ENCODE data around the gene HRH1.
"Not testable (repeated sequence)": the region's sequence is repeated elsewhere in the genome, so short reads cannot be mapped to it uniquely, and the experiment has no call there.

HRH1 gene

GRCh38 chr3:11164607-11165006, 10.3 kb downstream of the HRH1 start:
- no peaks in the 10 kb centered on the region for H3K4me1 ChIP-seq (ENCODE audit: low read depth, poor library complexity, severe bottlenecking)
- no peaks in the 10 kb centered on the region for H4K20me1 ChIP-seq (ENCODE audit: insufficient read depth)
- TF ChIP-seq CTCF (conservative IDR thresholded peaks at IDR 0.05; ENCODE audit: low read depth, low read length) = no peak
- no peak overlapping the region for H3K9ac ChIP-seq
- H3K27ac ChIP-seq = no peak overlapping the region
- H3K79me2 ChIP-seq (ENCODE audit: insufficient read depth, low read depth) = no peaks in the 10 kb centered on the region
- no peaks in the 10 kb centered on the region for H3K36me3 ChIP-seq (ENCODE audit: insufficient read depth)
- H3K4me2 ChIP-seq = no peak overlapping the region
- no peak overlapping the region for H3K4me3 ChIP-seq (IDR thresholded peaks at IDR 0.05; ENCODE audit: insufficient read depth, low read depth, low read length)
- H2AFZ ChIP-seq (ENCODE audit: low read depth) = no peak overlapping the region
- no peaks in the 10 kb centered on the region for H3K27me3 ChIP-seq (ENCODE audit: insufficient read depth, low read depth)

GRCh38 chr3:11165476-11165875, 11.2 kb downstream of the HRH1 start:
- Histone ChIP-seq H3K9ac (no peak overlapping the region), H3K36me3 (ENCODE audit: insufficient read depth) (no peaks in the 10 kb centered on the region), H3K4me2 (no peak overlapping the region), H4K20me1 (ENCODE audit: insufficient read depth) (no peaks in the 10 kb centered on the region), H3K79me2 (ENCODE audit: insufficient read depth, low read depth) (no peaks in the 10 kb centered on the region), H3K27me3 (ENCODE audit: insufficient read depth, low read depth) (no peaks in the 10 kb centered on the region), H3K4me1 (ENCODE audit: low read depth, poor library complexity, severe bottlenecking) (no peaks in the 10 kb centered on the region), H3K27ac (no peak overlapping the region), H2AFZ (ENCODE audit: low read depth) (no peak overlapping the region), H3K4me3 (IDR thresholded peaks at IDR 0.05; ENCODE audit: insufficient read depth, low read depth, low read length) (no peak overlapping the region)
- TF ChIP-seq CTCF (conservative IDR thresholded peaks at IDR 0.05; ENCODE audit: low read depth, low read length) = no peak

DNA sequence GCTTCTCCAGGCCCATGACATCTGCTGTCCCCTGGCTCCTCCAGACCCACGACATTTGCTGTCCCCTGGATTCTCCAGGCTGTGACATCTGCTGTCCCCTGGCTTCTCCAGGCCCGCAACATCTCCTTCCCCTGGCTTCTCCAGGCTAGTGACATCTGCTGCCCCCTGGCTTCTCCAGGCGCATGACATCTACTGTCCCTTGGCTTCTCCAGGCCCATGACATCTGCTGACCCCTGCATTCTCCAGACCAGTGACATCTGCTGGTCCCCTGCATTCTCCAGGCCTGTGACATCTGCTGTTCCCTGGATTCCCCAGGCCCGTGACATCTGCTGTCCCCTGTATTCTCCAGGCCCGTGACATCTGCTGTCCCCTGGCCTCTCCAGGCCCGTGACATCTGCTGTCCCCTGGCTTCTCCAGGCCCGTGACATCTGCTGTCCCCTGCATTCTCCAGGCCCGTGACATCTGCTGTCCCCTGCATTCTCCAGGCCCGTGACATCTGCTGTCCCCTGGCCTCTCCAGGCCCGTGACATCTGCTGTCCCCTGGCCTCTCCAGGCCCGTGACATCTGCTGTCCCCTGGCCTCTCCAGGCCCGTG, 12.6 kb downstream of the HRH1 start:
- not testable (repeated sequence) for H3K79me2 ChIP-seq (ENCODE audit: insufficient read depth, low read depth); H3K9ac ChIP-seq

GRCh38 chr3:11167590-11167989, 13.3 kb downstream of the HRH1 start:
- H3K36me3 ChIP-seq (ENCODE audit: insufficient read depth) = no peaks in the 10 kb centered on the region
- H3K4me2 ChIP-seq = no peak overlapping the region
- H3K9ac ChIP-seq = no peak overlapping the region
- no peak overlapping the region for H3K27ac ChIP-seq
- H3K4me3 ChIP-seq (IDR thresholded peaks at IDR 0.05; ENCODE audit: insufficient read depth, low read depth, low read length) = no peak overlapping the region
- TF ChIP-seq CTCF (conservative IDR thresholded peaks at IDR 0.05; ENCODE audit: low read depth, low read length) = no peak
- H3K4me1 ChIP-seq (ENCODE audit: low read depth, poor library complexity, severe bottlenecking) = no peaks in the 10 kb centered on the region
- H4K20me1 ChIP-seq (ENCODE audit: insufficient read depth) = no peaks in the 10 kb centered on the region
- H3K79me2 ChIP-seq (ENCODE audit: insufficient read depth, low read depth) = no peaks in the 10 kb centered on the region
- no peak overlapping the region for H2AFZ ChIP-seq (ENCODE audit: low read depth)
- H3K27me3 ChIP-seq (ENCODE audit: insufficient read depth, low read depth) = no peaks in the 10 kb centered on the region

More for the DNA sequence above, 12.6 kb downstream of the HRH1 start:
- H2AFZ ChIP-seq (ENCODE audit: low read depth); H3K27me3 ChIP-seq (ENCODE audit: insufficient read depth, low read depth); H3K4me1 ChIP-seq (ENCODE audit: low read depth, poor library complexity, severe bottlenecking); H3K27ac ChIP-seq; H3K4me3 ChIP-seq (IDR thresholded peaks at IDR 0.05; ENCODE audit: insufficient read depth, low read depth, low read length); H3K36me3 ChIP-seq (ENCODE audit: insufficient read depth); H3K4me2 ChIP-seq; H4K20me1 ChIP-seq (ENCODE audit: insufficient read depth): not testable (repeated sequence)

DNA sequence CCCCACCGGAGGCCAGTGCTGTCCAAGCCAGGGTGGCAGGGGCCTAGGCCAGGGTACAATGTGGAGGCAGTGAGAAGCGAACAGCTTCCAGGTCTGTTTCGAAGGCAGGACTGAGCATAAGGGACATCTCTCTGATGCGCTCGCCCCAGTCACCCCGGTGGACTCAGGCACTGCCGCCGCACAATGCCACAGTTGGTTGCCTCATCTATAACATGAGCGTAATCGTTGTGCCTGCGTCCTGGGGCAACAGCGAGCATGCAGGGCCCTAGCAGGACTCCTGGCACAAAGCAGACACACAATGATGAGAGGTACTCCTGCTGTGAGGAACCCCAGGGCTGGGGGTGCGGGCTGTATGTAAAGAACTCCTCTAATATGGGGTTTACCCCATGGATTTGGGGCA, 14.1 kb downstream of the HRH1 start:
- Histone ChIP-seq H3K79me2 (ENCODE audit: insufficient read depth, low read depth) (no peaks in the 10 kb centered on the region), H3K4me2 (no peak overlapping the region), H3K4me3 (IDR thresholded peaks at IDR 0.05; ENCODE audit: insufficient read depth, low read depth, low read length) (no peak overlapping the region), H3K36me3 (ENCODE audit: insufficient read depth) (no peaks in the 10 kb centered on the region), H3K27ac (no peak overlapping the region), H2AFZ (ENCODE audit: low read depth) (no peak overlapping the region), H3K4me1 (ENCODE audit: low read depth, poor library complexity, severe bottlenecking) (no peaks in the 10 kb centered on the region), H3K9ac (no peak overlapping the region), H3K27me3 (ENCODE audit: insufficient read depth, low read depth) (no peaks in the 10 kb centered on the region), H4K20me1 (ENCODE audit: insufficient read depth) (no peaks in the 10 kb centered on the region)
- TF ChIP-seq CTCF (conservative IDR thresholded peaks at IDR 0.05; ENCODE audit: low read depth, low read length) = no peak
